Neural crest cell (in vitro differentiated cells): Measurements from ENCODE around the gene UBE3C. TPM values are rescaled to one million over a fixed set of nuclear protein-coding genes. Genes with fewer than 3 reads are reported as not detected.
"Not testable (repeated sequence)": the region's sequence is repeated elsewhere in the genome, so short reads cannot be mapped to it uniquely, and the experiment has no call there.

Experiments
- DNase-seq: peaks from one replicate; pipeline ENCODE4 v3.0.0; 2021; ENCODE audit warnings: low read depth, mixed read lengths, low spot score
- H3K27ac Mint-ChIP-seq: one replicate; pipeline ENCODE4 v1.8.0; 2021; ENCODE audit warnings: mild to moderate bottlenecking, mixed read lengths; ENCODE audit not compliant: unreplicated experiment
- H3K27me3 Mint-ChIP-seq: 2 replicates; pipeline ENCODE4 v1.8.0; 2021; ENCODE audit warnings: low read depth, mild to moderate bottlenecking, mixed read lengths
- H3K36me3 Mint-ChIP-seq: 2 replicates; pipeline ENCODE4 v1.8.0; 2021; ENCODE audit warnings: low read depth, mild to moderate bottlenecking, mixed read lengths
- H3K4me1 Mint-ChIP-seq: 2 replicates; pipeline ENCODE4 v1.8.0; 2021; ENCODE audit warnings: mixed read lengths
- H3K4me3 Mint-ChIP-seq: one replicate; pipeline ENCODE4 v1.8.0; 2021; ENCODE audit warnings: mild to moderate bottlenecking, mixed read lengths
- H3K9me3 Mint-ChIP-seq: 2 replicates; pipeline ENCODE4 v1.8.0; 2021; ENCODE audit warnings: mixed read lengths
- CTCF ChIP-seq: fragments of 200-600 bp; sonication (generic); conservative IDR thresholded peaks from 2 replicates; pipeline ENCODE4 v1.5.0; 2021; ENCODE audit warnings: antibody characterized with exemption, mild to moderate bottlenecking
- total RNA-seq: library from RNA; stranded (reverse); gene quantifications from 2 replicates; pipeline ENCODE4 v1.2.1, GENCODE V29; 2021

Gene UBE3C
- total RNA-seq, 1 donor from 2014 or later, result 46.8 TPM

DNA sequence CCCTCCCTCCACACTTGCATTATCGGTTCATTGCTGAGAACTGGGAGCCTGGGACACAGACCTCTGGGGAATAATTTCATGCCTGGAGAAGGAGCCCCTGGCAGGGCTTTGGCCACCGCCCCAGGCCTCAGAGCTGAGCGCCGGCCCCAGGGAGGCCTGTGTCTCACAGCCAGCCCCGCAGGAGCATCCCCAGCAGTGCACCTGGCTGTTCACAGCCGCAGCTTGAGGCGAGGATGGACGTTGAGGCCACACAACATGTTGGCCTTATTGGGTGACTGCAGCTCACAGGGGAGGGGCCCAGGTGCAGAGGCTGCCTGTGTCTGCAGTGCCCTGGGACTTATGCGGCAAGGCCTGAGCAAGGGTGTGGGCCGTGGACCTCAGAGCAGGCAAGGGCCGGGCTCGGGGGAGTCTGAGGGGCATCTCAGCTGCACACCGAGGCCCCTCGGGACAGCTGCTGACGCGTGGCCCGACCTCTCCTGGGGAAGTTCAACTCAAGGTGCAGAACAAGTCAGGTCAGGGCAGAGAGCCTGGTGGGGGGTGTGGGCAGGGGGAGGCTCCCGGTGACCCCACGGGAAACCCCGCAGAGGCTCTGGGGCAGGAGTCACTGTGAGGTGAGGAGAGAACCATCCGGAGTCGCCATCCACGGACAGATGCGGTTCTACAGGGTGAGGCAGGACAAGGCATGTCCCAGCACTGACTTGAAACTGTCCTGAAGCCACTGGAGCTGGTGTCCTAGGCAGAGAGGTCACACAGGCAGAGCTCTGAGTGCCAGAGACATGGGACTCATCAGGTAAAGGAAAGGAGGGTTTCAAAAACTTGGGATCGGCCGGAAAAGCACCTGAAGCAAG, 13.1 kb upstream of the UBE3C start:
- H3K36me3 Mint-ChIP-seq, result no peaks in the 10 kb centered on the region
- H3K27ac Mint-ChIP-seq, result no peak overlapping the region
- DNase-seq, result no peak
- H3K27me3 Mint-ChIP-seq, result peaks cover 17% of the 10 kb centered on the region
- H3K9me3 Mint-ChIP-seq, result no peaks in the 10 kb centered on the region
- no peak overlapping the region for H3K4me3 Mint-ChIP-seq
- TF ChIP-seq CTCF, result no peak
- peaks cover 11% of the 10 kb centered on the region for H3K4me1 Mint-ChIP-seq

DNA sequence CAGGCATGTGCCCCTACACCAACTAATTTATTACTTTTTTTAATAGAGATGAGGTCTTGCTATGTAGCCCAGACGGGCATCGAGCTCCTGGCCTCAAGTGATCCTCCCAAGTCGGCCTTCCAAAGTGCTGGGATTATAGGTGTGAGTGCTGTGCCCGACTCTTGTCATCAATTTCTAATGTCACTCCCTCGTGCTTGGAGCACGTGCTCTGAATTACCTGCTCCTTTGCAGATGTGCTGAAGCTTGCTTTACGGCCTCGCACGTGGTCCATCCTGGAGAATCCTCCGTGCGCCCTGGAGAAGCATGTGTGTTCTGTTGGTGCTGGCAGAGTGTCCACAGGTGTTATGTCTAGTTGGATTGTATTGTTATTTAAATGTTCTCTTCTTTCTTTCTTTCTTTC, 11.8 kb upstream of the UBE3C start:
- Mint-ChIP-seq H3K4me1 (peaks cover 11% of the 10 kb centered on the region), H3K36me3 (no peaks in the 10 kb centered on the region), H3K27ac (no peak overlapping the region), H3K4me3 (no peak overlapping the region), H3K27me3 (peaks cover 26% of the 10 kb centered on the region), H3K9me3 (no peaks in the 10 kb centered on the region)
- no peak for DNase-seq
- no peak for TF ChIP-seq CTCF

DNA sequence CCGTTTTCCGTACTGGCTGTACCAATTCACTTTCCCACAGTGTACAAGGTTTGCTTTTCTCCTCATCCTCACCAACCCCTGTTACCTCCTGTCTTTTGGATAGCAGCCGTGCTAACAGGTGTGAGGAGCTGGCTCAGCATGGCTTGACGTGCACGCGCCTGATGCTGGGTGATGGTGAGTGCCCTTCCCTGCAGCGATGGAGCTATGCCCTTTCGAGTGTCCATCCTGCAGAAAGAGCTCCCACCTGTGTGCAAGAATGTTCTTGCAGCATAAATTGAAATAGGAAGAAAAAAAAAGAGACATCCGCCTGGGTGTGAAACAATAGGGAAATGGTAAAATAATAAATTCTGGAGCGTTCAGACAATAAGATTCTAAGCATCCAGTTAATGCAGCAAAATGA, 9.5 kb upstream of the UBE3C start:
- no peak overlapping the region for H3K27ac Mint-ChIP-seq
- H3K27me3 Mint-ChIP-seq, result peaks cover 35% of the 10 kb centered on the region
- no peaks in the 10 kb centered on the region for H3K36me3 Mint-ChIP-seq
- H3K4me1 Mint-ChIP-seq, result no peaks in the 10 kb centered on the region
- TF ChIP-seq CTCF, result no peak
- no peak overlapping the region for H3K4me3 Mint-ChIP-seq
- DNase-seq, result no peak
- H3K9me3 Mint-ChIP-seq, result no peaks in the 10 kb centered on the region

DNA sequence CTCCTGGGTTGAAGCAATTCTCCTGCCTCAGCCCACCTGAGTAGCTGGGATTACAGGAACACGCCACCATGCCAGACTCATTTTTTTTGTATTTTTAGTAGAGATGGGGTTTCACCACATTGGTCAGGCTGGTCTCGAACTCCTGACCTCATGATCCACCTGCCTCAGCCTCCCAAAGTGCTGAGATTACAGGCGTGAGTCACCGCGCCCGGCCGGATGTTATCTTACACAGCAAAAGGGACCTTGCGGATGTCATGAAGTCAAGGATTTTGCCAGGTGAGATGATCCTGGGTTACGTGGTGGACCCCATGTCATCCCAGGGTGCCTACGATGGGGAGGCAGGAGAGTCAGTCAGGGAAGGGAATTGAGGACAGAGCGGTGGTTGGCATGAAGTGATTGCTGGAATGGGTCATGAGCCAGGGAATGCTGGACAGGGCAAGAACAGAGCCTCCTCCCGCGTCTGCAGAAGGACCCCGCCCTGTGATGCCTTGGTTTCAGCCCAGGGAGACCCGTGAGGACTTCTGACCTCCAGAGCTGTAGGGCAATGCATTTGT, 8.7 kb upstream of the UBE3C start:
- Mint-ChIP-seq H3K27ac (no peak overlapping the region), H3K4me3 (no peak overlapping the region), H3K36me3 (no peaks in the 10 kb centered on the region), H3K4me1 (no peaks in the 10 kb centered on the region), H3K9me3 (no peaks in the 10 kb centered on the region), H3K27me3 (peaks cover 35% of the 10 kb centered on the region)
- TF ChIP-seq CTCF, result no peak
- no peak for DNase-seq

- peaks cover 38% of the 10 kb centered on the region for H3K27me3 Mint-ChIP-seq
- not testable (repeated sequence) for H3K27ac Mint-ChIP-seq
These were observed 7.9 kb upstream of the UBE3C start for GRCh38 chr7:157130849-157131248.

DNA sequence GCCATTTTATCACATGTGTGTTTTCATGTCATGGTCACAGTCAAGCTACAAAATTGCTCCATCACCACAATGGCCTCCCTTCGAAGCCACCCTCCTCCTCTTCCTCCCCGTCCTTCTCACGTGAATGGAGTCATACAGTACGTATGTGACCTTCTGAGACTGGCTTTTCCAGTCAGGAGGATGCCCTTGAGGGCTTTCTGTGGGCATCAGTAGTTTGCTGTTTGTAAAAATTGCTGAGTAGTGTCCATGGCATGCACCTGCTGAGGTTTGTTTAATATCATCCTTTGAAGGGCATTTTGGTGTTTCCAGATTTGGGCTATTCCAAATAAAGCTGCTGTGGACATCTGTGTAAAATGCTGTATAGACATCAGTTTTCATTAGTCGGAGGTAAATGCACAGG, 5.9 kb upstream of the UBE3C start:
- DNase-seq, result no peak
- peaks cover 3% of the 10 kb centered on the region for H3K4me1 Mint-ChIP-seq
- no peaks in the 10 kb centered on the region for H3K36me3 Mint-ChIP-seq
- no peak overlapping the region for H3K4me3 Mint-ChIP-seq
- peaks cover 38% of the 10 kb centered on the region for H3K27me3 Mint-ChIP-seq
- no peaks in the 10 kb centered on the region for H3K9me3 Mint-ChIP-seq
- no peak overlapping the region for H3K27ac Mint-ChIP-seq
- TF ChIP-seq CTCF, result no peak

More at GRCh38 chr7:157130849-157131248, 7.9 kb upstream of the UBE3C start:
- H3K4me1 Mint-ChIP-seq, H3K9me3 Mint-ChIP-seq, DNase-seq, H3K36me3 Mint-ChIP-seq: not testable (repeated sequence)
- H3K4me3 Mint-ChIP-seq, result peak overlapping the region; percentile 54
